HL-60 (cell line): ENCODE measurements around the gene GLYATL1B.
"Not testable (repeated sequence)": the region's sequence is repeated elsewhere in the genome, so short reads cannot be mapped to it uniquely, and the experiment has no call there.

Source experiments
- POLR2AphosphoS5 ChIP-seq: IDR thresholded peaks from 2 replicates; pipeline ENCODE4 v1.6.1; 2012; ENCODE audit warnings: low read depth
- TF ChIP-seq, protein P1 (sequence below): IDR thresholded peaks from one replicate; pipeline ENCODE4 v1.5.1; 2011; ENCODE audit warnings: low read length, control low read depth, inconsistent platforms; ENCODE audit not compliant: insufficient read depth
- TF ChIP-seq, protein P2 (sequence below): IDR thresholded peaks from 2 replicates; pipeline ENCODE4 v1.6.1; 2012; ENCODE audit warnings: low read depth; ENCODE audit not compliant: insufficient replicate concordance

GRCh38 chr11:59086007-59086406 lies at the start of gene GLYATL1B:
- TF ChIP-seq, protein P1, sequence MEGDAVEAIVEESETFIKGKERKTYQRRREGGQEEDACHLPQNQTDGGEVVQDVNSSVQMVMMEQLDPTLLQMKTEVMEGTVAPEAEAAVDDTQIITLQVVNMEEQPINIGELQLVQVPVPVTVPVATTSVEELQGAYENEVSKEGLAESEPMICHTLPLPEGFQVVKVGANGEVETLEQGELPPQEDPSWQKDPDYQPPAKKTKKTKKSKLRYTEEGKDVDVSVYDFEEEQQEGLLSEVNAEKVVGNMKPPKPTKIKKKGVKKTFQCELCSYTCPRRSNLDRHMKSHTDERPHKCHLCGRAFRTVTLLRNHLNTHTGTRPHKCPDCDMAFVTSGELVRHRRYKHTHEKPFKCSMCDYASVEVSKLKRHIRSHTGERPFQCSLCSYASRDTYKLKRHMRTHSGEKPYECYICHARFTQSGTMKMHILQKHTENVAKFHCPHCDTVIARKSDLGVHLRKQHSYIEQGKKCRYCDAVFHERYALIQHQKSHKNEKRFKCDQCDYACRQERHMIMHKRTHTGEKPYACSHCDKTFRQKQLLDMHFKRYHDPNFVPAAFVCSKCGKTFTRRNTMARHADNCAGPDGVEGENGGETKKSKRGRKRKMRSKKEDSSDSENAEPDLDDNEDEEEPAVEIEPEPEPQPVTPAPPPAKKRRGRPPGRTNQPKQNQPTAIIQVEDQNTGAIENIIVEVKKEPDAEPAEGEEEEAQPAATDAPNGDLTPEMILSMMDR = not testable (repeated sequence)
- TF ChIP-seq, protein P2, sequence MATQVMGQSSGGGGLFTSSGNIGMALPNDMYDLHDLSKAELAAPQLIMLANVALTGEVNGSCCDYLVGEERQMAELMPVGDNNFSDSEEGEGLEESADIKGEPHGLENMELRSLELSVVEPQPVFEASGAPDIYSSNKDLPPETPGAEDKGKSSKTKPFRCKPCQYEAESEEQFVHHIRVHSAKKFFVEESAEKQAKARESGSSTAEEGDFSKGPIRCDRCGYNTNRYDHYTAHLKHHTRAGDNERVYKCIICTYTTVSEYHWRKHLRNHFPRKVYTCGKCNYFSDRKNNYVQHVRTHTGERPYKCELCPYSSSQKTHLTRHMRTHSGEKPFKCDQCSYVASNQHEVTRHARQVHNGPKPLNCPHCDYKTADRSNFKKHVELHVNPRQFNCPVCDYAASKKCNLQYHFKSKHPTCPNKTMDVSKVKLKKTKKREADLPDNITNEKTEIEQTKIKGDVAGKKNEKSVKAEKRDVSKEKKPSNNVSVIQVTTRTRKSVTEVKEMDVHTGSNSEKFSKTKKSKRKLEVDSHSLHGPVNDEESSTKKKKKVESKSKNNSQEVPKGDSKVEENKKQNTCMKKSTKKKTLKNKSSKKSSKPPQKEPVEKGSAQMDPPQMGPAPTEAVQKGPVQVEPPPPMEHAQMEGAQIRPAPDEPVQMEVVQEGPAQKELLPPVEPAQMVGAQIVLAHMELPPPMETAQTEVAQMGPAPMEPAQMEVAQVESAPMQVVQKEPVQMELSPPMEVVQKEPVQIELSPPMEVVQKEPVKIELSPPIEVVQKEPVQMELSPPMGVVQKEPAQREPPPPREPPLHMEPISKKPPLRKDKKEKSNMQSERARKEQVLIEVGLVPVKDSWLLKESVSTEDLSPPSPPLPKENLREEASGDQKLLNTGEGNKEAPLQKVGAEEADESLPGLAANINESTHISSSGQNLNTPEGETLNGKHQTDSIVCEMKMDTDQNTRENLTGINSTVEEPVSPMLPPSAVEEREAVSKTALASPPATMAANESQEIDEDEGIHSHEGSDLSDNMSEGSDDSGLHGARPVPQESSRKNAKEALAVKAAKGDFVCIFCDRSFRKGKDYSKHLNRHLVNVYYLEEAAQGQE = not testable (repeated sequence)
- not testable (repeated sequence) for TF ChIP-seq POLR2AphosphoS5
